AG04450 (cell line): Measurements from ENCODE around the gene IST1. TPM values are rescaled to one million over a fixed set of nuclear protein-coding genes. Genes with fewer than 3 reads are reported as not detected.

Experiments
- CTCF ChIA-PET: fragments of 300-600, 350-600 bp; formaldehyde crosslinking; extraction: SDS; loops from one replicate; lab custom pipeline; 2022; ENCODE audit warnings: antibody characterized with exemption, inconsistent platforms; lab: Charles Lee
- POLR2A ChIA-PET: fragments of 350-600 bp; formaldehyde crosslinking; extraction: SDS; loops from one replicate; lab custom pipeline; 2021; ENCODE audit warnings: antibody characterized with exemption, inconsistent platforms; lab: Yijun Ruan, JAX
- DNase-seq: peaks from one replicate; pipeline ENCODE4 v3.0.0-alpha.2; 2011; ENCODE audit warnings: low read depth, low spot score
- H3K27ac ChIP-seq: one replicate; pipeline ENCODE4 v1.5.1; 2012; ENCODE audit warnings: low read depth, low read length, control low read depth
- H3K27me3 ChIP-seq: one replicate; pipeline ENCODE4 v1.6.0; 2012; ENCODE audit warnings: low read length; ENCODE audit not compliant: control insufficient read depth, insufficient read depth
- H3K4me3 ChIP-seq: 2 replicates; pipeline ENCODE4 v1.5.1; 2011; ENCODE audit warnings: mild to moderate bottlenecking, low read depth, low read length, control low read depth
- H3K9me3 ChIP-seq: 2 replicates; pipeline ENCODE4 v1.5.1; 2012; ENCODE audit warnings: low read length; ENCODE audit not compliant: control insufficient read depth, insufficient read depth
- polyA plus RNA-seq: library from polyadenylated mRNA; depleted of rRNA; stranded (reverse); fragments of >200 nt; gene quantifications from 2 replicates; pipeline ENCODE4 v1.2.3, GENCODE V29; 2011
- TF ChIP-seq, protein P1 (sequence below): IDR thresholded peaks from 2 replicates; pipeline ENCODE4 v1.5.1; 2011; ENCODE audit warnings: low read depth, low read length, control low read depth, inconsistent platforms

Gene IST1
- polyA plus RNA-seq, 1 experiment, result 260 TPM

DNA sequence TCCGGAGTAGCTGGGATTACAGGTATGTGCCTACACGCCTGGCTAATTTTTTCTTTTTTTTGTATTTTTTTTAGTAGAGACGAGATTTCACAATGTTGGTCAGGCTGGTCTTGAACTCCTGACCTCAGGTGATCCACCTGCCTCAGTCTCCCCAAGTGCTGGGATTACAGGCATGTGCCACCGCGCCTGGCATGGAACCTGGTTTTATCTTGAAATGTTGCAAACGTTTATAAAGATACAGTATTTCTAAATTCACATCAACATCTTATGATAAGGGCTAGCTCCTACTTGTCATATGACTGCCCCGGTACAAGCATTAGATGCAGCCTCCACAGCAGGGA, 1.5 kb upstream of the IST1 start:
- Histone ChIP-seq H3K27me3 (no peaks in the 10 kb centered on the region), H3K27ac (peak overlapping the region; percentile 98), H3K4me3 (peak overlapping the region; percentile 91), H3K9me3 (no peaks in the 10 kb centered on the region; the same call in 1 of the 2 replicates)
- TF ChIP-seq, protein P1, sequence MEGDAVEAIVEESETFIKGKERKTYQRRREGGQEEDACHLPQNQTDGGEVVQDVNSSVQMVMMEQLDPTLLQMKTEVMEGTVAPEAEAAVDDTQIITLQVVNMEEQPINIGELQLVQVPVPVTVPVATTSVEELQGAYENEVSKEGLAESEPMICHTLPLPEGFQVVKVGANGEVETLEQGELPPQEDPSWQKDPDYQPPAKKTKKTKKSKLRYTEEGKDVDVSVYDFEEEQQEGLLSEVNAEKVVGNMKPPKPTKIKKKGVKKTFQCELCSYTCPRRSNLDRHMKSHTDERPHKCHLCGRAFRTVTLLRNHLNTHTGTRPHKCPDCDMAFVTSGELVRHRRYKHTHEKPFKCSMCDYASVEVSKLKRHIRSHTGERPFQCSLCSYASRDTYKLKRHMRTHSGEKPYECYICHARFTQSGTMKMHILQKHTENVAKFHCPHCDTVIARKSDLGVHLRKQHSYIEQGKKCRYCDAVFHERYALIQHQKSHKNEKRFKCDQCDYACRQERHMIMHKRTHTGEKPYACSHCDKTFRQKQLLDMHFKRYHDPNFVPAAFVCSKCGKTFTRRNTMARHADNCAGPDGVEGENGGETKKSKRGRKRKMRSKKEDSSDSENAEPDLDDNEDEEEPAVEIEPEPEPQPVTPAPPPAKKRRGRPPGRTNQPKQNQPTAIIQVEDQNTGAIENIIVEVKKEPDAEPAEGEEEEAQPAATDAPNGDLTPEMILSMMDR, result no peak
- ChIA-PET CTCF (interaction anchor here (0.5 to 1.7 kb wide), 5 partner anchors 9 to 168 kb away, joined by 3 to 10 read pairs (median 4); no protein-coding TSS in a partner anchor), POLR2A (interaction anchor here (0.6 to 2.8 kb wide), 3 partner anchors 10 to 86 kb away, joined by 4 to 18 read pairs (median 4); partner anchors contain the start of genes AP1G1 and ZNF821)
- DNase-seq, result no peak

GRCh38 chr16:71894229-71894920, 956 bp upstream of the IST1 start:
- ChIA-PET CTCF (interaction anchor here (0.5 to 1.7 kb wide), 6 partner anchors 9 to 247 kb away, joined by 3 to 10 read pairs (median 4); no protein-coding TSS in a partner anchor), POLR2A (interaction anchor here (0.6 to 2.8 kb wide), 6 partner anchors 11 to 86 kb away, joined by 3 to 18 read pairs (median 4); partner anchors contain the start of genes AP1G1 and ZNF821)
- peak overlapping the region; percentile 91 for H3K4me3 ChIP-seq
- H3K27me3 ChIP-seq, result no peaks in the 10 kb centered on the region
- TF ChIP-seq, protein P1, result peak; percentile 14; the same call in 1 of the 2 replicates
- no peaks in the 10 kb centered on the region; the same call in 1 of the 2 replicates for H3K9me3 ChIP-seq
- DNase-seq, result no peak
- H3K27ac ChIP-seq, result peak overlapping the region; percentile 98

- peak overlapping the region; percentile 94 for H3K27ac ChIP-seq
- ChIA-PET CTCF (interaction anchor here (0.9 to 3.1 kb wide), 2 partner anchors 13 to 66 kb away, joined by 4 to 21 read pairs; partner anchors contain the start of gene ZNF821), POLR2A (interaction anchor here (0.9 to 2.8 kb wide), 3 partner anchors 12 to 79 kb away, joined by 4 to 18 read pairs (median 5); partner anchors contain the start of gene ZNF821)
- TF ChIP-seq, protein P1, result no peak
- H3K27me3 ChIP-seq, result no peaks in the 10 kb centered on the region
- DNase-seq, result no peak
- no peaks in the 10 kb centered on the region; the same call in 1 of the 2 replicates for H3K9me3 ChIP-seq
- peak overlapping the region; percentile 91 for H3K4me3 ChIP-seq
Measured at GRCh38 chr16:71895679-71896365, 491 bp downstream of the IST1 start.

DNA sequence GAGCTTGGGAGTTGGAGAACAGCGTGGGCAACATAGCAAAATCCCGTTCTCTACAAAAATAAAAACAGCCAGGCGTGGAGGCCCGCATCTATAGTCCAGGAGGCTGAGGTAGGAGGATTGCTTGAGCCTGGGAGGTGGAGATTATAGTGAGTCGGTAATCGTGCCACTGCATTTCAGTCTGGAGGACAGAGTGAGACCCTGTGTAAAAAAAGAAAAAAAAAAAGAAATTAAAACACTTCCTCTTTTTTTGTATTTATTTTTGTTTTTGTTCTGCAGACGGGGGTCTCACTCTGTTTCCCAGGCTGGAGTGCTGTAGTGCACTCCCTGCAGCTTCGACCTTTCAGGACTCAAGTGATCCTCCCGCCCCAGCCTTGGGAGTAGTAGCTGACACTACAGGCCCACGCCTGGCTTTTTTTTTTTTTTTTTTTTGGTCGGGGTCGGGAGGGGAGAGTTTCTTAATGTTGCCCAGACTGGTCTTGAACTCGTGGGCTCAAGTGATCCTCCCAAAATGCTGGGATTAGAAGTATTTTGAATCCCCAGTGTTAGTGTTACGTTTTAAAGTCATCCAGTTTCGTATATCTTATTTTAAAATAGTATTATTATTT, 1.5 kb downstream of the IST1 start:
- Histone ChIP-seq H3K27me3 (no peaks in the 10 kb centered on the region), H3K27ac (no peak overlapping the region), H3K4me3 (peak overlapping the region; percentile 91), H3K9me3 (no peaks in the 10 kb centered on the region; the same call in 1 of the 2 replicates)
- CTCF ChIA-PET, result interaction anchor here (0.7 to 3.1 kb wide), 3 partner anchors 14 to 65 kb away, joined by 4 to 21 read pairs (median 9); partner anchors contain the start of gene ZNF821
- TF ChIP-seq, protein P1, result no peak
- POLR2A ChIA-PET, result interaction anchor here (0.6 kb wide), 1 partner anchor 10 kb away, joined by 3 read pairs; no protein-coding TSS in a partner anchor
- DNase-seq, result no peak
